ENCODE results near the gene RAD51B.

DNA sequence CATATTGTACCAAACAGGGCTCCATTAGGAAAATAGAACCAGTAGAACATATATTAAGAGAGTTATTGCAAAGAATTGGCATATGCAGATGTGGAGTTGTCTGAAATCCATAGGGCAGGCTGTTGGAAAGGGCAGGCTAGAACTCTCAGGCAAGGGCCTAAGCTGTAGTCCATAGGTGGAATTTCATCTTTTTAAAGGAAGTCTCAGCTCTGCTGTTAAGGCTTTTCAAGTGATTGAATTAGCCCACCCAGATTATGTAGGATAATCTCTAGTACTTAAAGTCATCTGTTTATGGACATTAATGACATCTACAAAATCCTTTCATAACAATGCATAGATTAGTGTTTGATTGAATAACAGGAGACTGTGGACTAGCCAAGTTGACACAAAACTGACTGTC is 59.4 kb downstream of the RAD51B start:
- TF ChIP-seq, protein P1, sequence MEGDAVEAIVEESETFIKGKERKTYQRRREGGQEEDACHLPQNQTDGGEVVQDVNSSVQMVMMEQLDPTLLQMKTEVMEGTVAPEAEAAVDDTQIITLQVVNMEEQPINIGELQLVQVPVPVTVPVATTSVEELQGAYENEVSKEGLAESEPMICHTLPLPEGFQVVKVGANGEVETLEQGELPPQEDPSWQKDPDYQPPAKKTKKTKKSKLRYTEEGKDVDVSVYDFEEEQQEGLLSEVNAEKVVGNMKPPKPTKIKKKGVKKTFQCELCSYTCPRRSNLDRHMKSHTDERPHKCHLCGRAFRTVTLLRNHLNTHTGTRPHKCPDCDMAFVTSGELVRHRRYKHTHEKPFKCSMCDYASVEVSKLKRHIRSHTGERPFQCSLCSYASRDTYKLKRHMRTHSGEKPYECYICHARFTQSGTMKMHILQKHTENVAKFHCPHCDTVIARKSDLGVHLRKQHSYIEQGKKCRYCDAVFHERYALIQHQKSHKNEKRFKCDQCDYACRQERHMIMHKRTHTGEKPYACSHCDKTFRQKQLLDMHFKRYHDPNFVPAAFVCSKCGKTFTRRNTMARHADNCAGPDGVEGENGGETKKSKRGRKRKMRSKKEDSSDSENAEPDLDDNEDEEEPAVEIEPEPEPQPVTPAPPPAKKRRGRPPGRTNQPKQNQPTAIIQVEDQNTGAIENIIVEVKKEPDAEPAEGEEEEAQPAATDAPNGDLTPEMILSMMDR (conservative IDR thresholded peaks at IDR 0.05; ENCODE audit: low read depth, low read length) = no peak
- TF ChIP-seq EZH2 (IDR thresholded peaks at IDR 0.05; ENCODE audit: low read length, unreplicated experiment) = no peak

Data from PC-3 (cell line).